GM23338 (cell line): ENCODE data around the gene FAM174C. TPM values are rescaled to one million over a fixed set of nuclear protein-coding genes. Genes with fewer than 3 reads are reported as not detected.

ENCODE experiments used
- ATAC-seq: fragments of 200-7000 bp; cut with Tn5 transposase; 3 replicates; pipeline ENCODE4 v1.9.1; 2020
- DNase-seq: peaks from one replicate; pipeline ENCODE4 v3.0.0-alpha.2; 2015; ENCODE audit warnings: low spot score
- H2AFZ ChIP-seq: fragments of 200-600 bp; sonication (generic); 2 replicates; pipeline ENCODE4 v1.8.0; 2016; ENCODE audit warnings: antibody characterized with exemption, mild to moderate bottlenecking, moderate library complexity
- H3F3A ChIP-seq: fragments of 200-600 bp; sonication (generic); replicated peaks from 2 replicates; pipeline ENCODE4 v1.8.0; 2017; ENCODE audit warnings: antibody characterized with exemption, mixed run types, low read depth
- H3K27ac ChIP-seq: fragments of 200-600 bp; sonication (generic); 2 replicates; pipeline ENCODE4 v1.6.1; 2016; ENCODE audit warnings: low read depth
- H3K27me3 ChIP-seq: fragments of 200-600 bp; sonication (generic); 2 replicates; pipeline ENCODE4 v1.8.0; 2016; ENCODE audit warnings: mild to moderate bottlenecking, mixed run types, moderate library complexity; ENCODE audit not compliant: insufficient read depth
- H3K36me3 ChIP-seq: fragments of 200-600 bp; sonication (generic); 2 replicates; pipeline ENCODE4 v1.8.0; 2016; ENCODE audit warnings: mild to moderate bottlenecking; ENCODE audit not compliant: insufficient read depth
- H3K4me1 ChIP-seq: fragments of 200-600 bp; sonication (generic); 2 replicates; pipeline ENCODE4 v1.8.0; 2016; ENCODE audit warnings: mild to moderate bottlenecking, moderate library complexity; ENCODE audit not compliant: insufficient read depth
- H3K4me2 ChIP-seq: fragments of 200-600 bp; sonication (generic); 2 replicates; pipeline ENCODE4 v1.7.1; 2017; ENCODE audit warnings: mixed run types
- H3K4me3 ChIP-seq: fragments of 200-600 bp; sonication (generic); 2 replicates; pipeline ENCODE4 v1.6.1; 2016; ENCODE audit warnings: mixed run types
- H3K79me2 ChIP-seq: fragments of 200-600 bp; sonication (generic); replicated peaks from 2 replicates; pipeline ENCODE4 v1.8.0; 2017; ENCODE audit warnings: mild to moderate bottlenecking; ENCODE audit not compliant: insufficient read depth
- H3K9me2 ChIP-seq: fragments of 200-600 bp; sonication (generic); 2 replicates; pipeline ENCODE4 v1.8.0; 2017; ENCODE audit not compliant: insufficient read depth
- H4K20me1 ChIP-seq: fragments of 200-600 bp; sonication (generic); replicated peaks from 2 replicates; pipeline ENCODE4 v1.8.0; 2017; ENCODE audit warnings: mild to moderate bottlenecking; ENCODE audit not compliant: insufficient read depth
- H3K27ac Mint-ChIP-seq: 2 replicates; pipeline ENCODE4 v1.8.0; 2020; ENCODE audit warnings: inconsistent platforms, mild to moderate bottlenecking, moderate library complexity, mixed read lengths
- H3K27me3 Mint-ChIP-seq: 3 replicates; pipeline ENCODE4 v1.8.0; 2022; ENCODE audit warnings: low read depth, mild to moderate bottlenecking, moderate library complexity, mixed read lengths, inconsistent platforms; ENCODE audit not compliant: insufficient read depth, poor library complexity
- H3K36me3 Mint-ChIP-seq: 3 replicates; pipeline ENCODE4 v1.8.0; 2021; ENCODE audit warnings: low read depth, mild to moderate bottlenecking, inconsistent platforms, moderate library complexity, mixed read lengths
- H3K4me1 Mint-ChIP-seq: 3 replicates; pipeline ENCODE4 v1.8.0; 2020; ENCODE audit warnings: mild to moderate bottlenecking, inconsistent platforms, mixed read lengths
- H3K4me3 Mint-ChIP-seq: 3 replicates; pipeline ENCODE4 v1.8.0; 2021; ENCODE audit warnings: moderate library complexity, mild to moderate bottlenecking, inconsistent platforms, mixed read lengths
- H3K9me3 Mint-ChIP-seq: 3 replicates; pipeline ENCODE4 v1.8.0; 2020; ENCODE audit warnings: moderate library complexity, mild to moderate bottlenecking, inconsistent platforms, mixed read lengths
- CREB1 ChIP-seq: fragments of 250-450 bp; sonication (Bioruptor Pico); IDR thresholded peaks from 2 replicates; pipeline ENCODE4 v1.5.0; 2020; ENCODE audit warnings: low read depth, mild to moderate bottlenecking, moderate library complexity
- EZH2phosphoT487 ChIP-seq: fragments of 200-600 bp; sonication (generic); IDR thresholded peaks from one replicate; pipeline ENCODE4 v1.8.1; 2018; ENCODE audit warnings: antibody characterized with exemption; ENCODE audit not compliant: unreplicated experiment
- POLR2AphosphoS5 ChIP-seq: IDR thresholded peaks from 2 replicates; pipeline ENCODE4 v1.6.1; 2016; ENCODE audit warnings: antibody characterized with exemption, low read depth
- REST ChIP-seq: IDR thresholded peaks from one replicate; pipeline ENCODE4 v1.6.1; 2018; ENCODE audit warnings: antibody characterized with exemption; ENCODE audit not compliant: unreplicated experiment
- STAT1 ChIP-seq: IDR thresholded peaks from one replicate; pipeline ENCODE4 v1.6.1; 2016; ENCODE audit warnings: antibody characterized with exemption; ENCODE audit not compliant: unreplicated experiment
- ZNF462 ChIP-seq: fragments of 250-450 bp; sonication (Bioruptor Pico); IDR thresholded peaks from 2 replicates; pipeline ENCODE4 v1.5.0; 2020; ENCODE audit warnings: mild to moderate bottlenecking, moderate library complexity
- polyA plus RNA-seq: library from polyadenylated mRNA; unstranded; fragments of >200 nt; fragmentation: Nextera tagmentation; extraction: Ambion mirVana; gene quantifications from 2 replicates; pipeline ENCODE4 v1.2.1, GENCODE V29; 2016
- total RNA-seq: library from RNA; depleted of rRNA; stranded (reverse); fragments of >200 nt; shearing (Covaris generic); gene quantifications from 2 replicates; pipeline ENCODE4 v1.2.3, GENCODE V29; 2014

Gene FAM174C
- total and polyA plus RNA-seq, 2 experiments from 2014 or later = 60.4 to 68.0 TPM

- no peaks in the 10 kb centered on the region for H3K9me2 ChIP-seq
- H3K36me3 ChIP-seq = no peaks in the 10 kb centered on the region
- no peak overlapping the region for H3K4me2 ChIP-seq
- H3K36me3 Mint-ChIP-seq = no peaks in the 10 kb centered on the region
- peaks cover 5% of the 10 kb centered on the region; the same call in 1 of the 2 replicates for H3F3A ChIP-seq
- no peak overlapping the region for H3K4me3 ChIP-seq
- DNase-seq (no peak), ATAC-seq (no peak)
- H3K4me1 Mint-ChIP-seq = peaks cover 2% of the 10 kb centered on the region; the same call in 1 of the 3 replicates
- H3K27ac ChIP-seq = no peak overlapping the region
- H3K27ac Mint-ChIP-seq = no peak overlapping the region
- no peaks in the 10 kb centered on the region for H3K9me3 Mint-ChIP-seq
- H3K27me3 ChIP-seq = peaks cover 4% of the 10 kb centered on the region; the same call in 1 of the 2 replicates
- no peak overlapping the region for H2AFZ ChIP-seq
- no peaks in the 10 kb centered on the region for H3K4me1 ChIP-seq
- peaks cover 7% of the 10 kb centered on the region for H3K27me3 Mint-ChIP-seq
- no peak for TF ChIP-seq CREB1
- no peak for TF ChIP-seq REST
- no peak for TF ChIP-seq ZNF462 (CRISPR knock-in tag)
- no peak for TF ChIP-seq STAT1
- TF ChIP-seq POLR2AphosphoS5 = no peak
- TF ChIP-seq EZH2phosphoT487 = no peak
- H3K79me2 ChIP-seq = no peaks in the 10 kb centered on the region
- no peaks in the 10 kb centered on the region for H4K20me1 ChIP-seq
- no peak overlapping the region for H3K4me3 Mint-ChIP-seq
Observed at GRCh38 chr19:1296078-1296477, 20.7 kb downstream of the FAM174C start.
